B cell (primary cell): ENCODE results near the gene VPS37C. TPM values are rescaled to one million over a fixed set of nuclear protein-coding genes. Genes with fewer than 3 reads are reported as not detected.

Source experiments
- ATAC-seq: fragments of 200-7000 bp; cut with Tn5 transposase; one replicate; pipeline ENCODE4 v1.10.0; 2021; ENCODE audit warnings: low read depth, mild to moderate bottlenecking, moderate number of reproducible peaks, moderate library complexity
- CTCF ChIA-PET: fragments of 350-600 bp; sonication (Branson Sonifier 250); formaldehyde crosslinking; loops from one replicate; lab custom pipeline; 2021; ENCODE audit warnings: antibody characterized with exemption, inconsistent platforms; lab: Charles Lee
- POLR2A ChIA-PET: fragments of 350-600 bp; sonication (Branson Sonifier 250); formaldehyde crosslinking; loops from one replicate; lab custom pipeline; 2021; ENCODE audit warnings: antibody characterized with exemption; lab: Charles Lee
- DNase-seq: peaks from one replicate; pipeline ENCODE4 v3.0.0; 2013
- H2AFZ ChIP-seq: 2 replicates; pipeline ENCODE4 v1.6.1; 2012; ENCODE audit warnings: mild to moderate bottlenecking, low read depth, low read length; ENCODE audit not compliant: insufficient read depth, poor library complexity, severe bottlenecking
- H3K27ac ChIP-seq, 2 donors: 1 replicate in 1 of 2; 2 replicates in 1 of 2; pipeline ENCODE4 v1.5.1; 2012 to 2013; ENCODE audit warnings: low read length in 2 of 2, mild to moderate bottlenecking in 2 of 2, moderate library complexity in 1 of 2
- H3K27me3 ChIP-seq, 4 experiments: fragments of 200-600 bp in 1 of 4; sonication (generic) in 1 of 4; replicated peaks in 1 of 4; 1 replicate in 2 of 4; 2 replicates in 2 of 4; pipeline versions ENCODE4 v1.6.1 to v1.7.0; 2013 to 2016; ENCODE audit warnings: low read length in 3 of 4, mild to moderate bottlenecking in 2 of 4, mixed read lengths in 1 of 4, moderate library complexity in 1 of 4; ENCODE audit not compliant: insufficient read depth in 4 of 4, control insufficient read depth in 3 of 4; ENCODE audit errors: control extremely low read depth in 1 of 4
- H3K36me3 ChIP-seq, 2 experiments: replicated peaks in 1 of 2; 1 replicate in 1 of 2; 2 replicates in 1 of 2; pipeline versions ENCODE4 v1.6.1 to v1.7.1; 2013; ENCODE audit warnings: low read length in 1 of 2; ENCODE audit not compliant: insufficient read depth in 2 of 2, control insufficient read depth in 1 of 2; ENCODE audit errors: control extremely low read depth in 1 of 2, extremely low read depth in 1 of 2
- H3K4me1 ChIP-seq, 2 donors: fragments of 200-600 bp in 1 of 2; sonication (generic) in 1 of 2; 1 replicate in 1 of 2; 2 replicates in 1 of 2; pipeline versions ENCODE4 v1.5.1 to v1.6.1; 2013 to 2017; ENCODE audit warnings: low read length in 2 of 2; ENCODE audit not compliant: control insufficient read depth in 2 of 2, insufficient read depth in 2 of 2
- H3K4me2 ChIP-seq: replicated peaks from 2 replicates; pipeline ENCODE3; 2012; ENCODE audit warnings: mild to moderate bottlenecking, low read depth, low read length; ENCODE audit not compliant: poor library complexity, severe bottlenecking
- H3K4me3 ChIP-seq, 5 experiments: fragments of 200-600 bp in 1 of 5; sonication (generic) in 1 of 5; 1 replicate in 3 of 5; 2 replicates in 2 of 5; pipeline versions ENCODE4 v1.5.1 to v1.7.0; 2011 to 2016; ENCODE audit warnings: low read length in 4 of 5, mild to moderate bottlenecking in 4 of 5, low read depth in 2 of 5, control low read depth in 1 of 5, moderate library complexity in 1 of 5; ENCODE audit not compliant: insufficient read depth in 1 of 5; ENCODE audit errors: control extremely low read depth in 1 of 5, extremely low read depth in 1 of 5
- H3K79me2 ChIP-seq: fragments of 200-600 bp; sonication (generic); one replicate; pipeline ENCODE4 v1.6.0; 2016; ENCODE audit warnings: low read length; ENCODE audit not compliant: control insufficient read depth, insufficient read depth
- H3K9ac ChIP-seq: fragments of 200-600 bp; sonication (generic); 2 replicates; pipeline ENCODE4 v1.6.1; 2017; ENCODE audit warnings: mild to moderate bottlenecking, low read length, moderate library complexity
- H3K9me3 ChIP-seq, 3 donors: one replicate each; pipeline versions ENCODE4 v1.6.1 to v1.7.1; 2013; ENCODE audit warnings: low read length in 2 of 3; ENCODE audit not compliant: control insufficient read depth in 2 of 3, insufficient read depth in 1 of 3; ENCODE audit errors: control extremely low read depth in 1 of 3
- H4K20me1 ChIP-seq: 2 replicates; pipeline ENCODE4 v1.6.0; 2012; ENCODE audit warnings: mild to moderate bottlenecking, low read length; ENCODE audit not compliant: insufficient read depth, control insufficient read depth, poor library complexity, severe bottlenecking
- H3K27ac Mint-ChIP-seq: one replicate; pipeline ENCODE4 v1.8.0; 2021; ENCODE audit warnings: mixed read lengths
- H3K27me3 Mint-ChIP-seq: one replicate; pipeline ENCODE4 v1.8.0; 2021; ENCODE audit warnings: mixed read lengths
- H3K4me1 Mint-ChIP-seq: one replicate; pipeline ENCODE4 v1.8.0; 2021; ENCODE audit warnings: mixed read lengths
- H3K4me3 Mint-ChIP-seq: one replicate; pipeline ENCODE4 v1.8.0; 2021; ENCODE audit warnings: mixed read lengths
- H3K9me3 Mint-ChIP-seq: one replicate; pipeline ENCODE4 v1.8.0; 2022; ENCODE audit warnings: mixed read lengths; ENCODE audit not compliant: insufficient read depth
- CTCF ChIP-seq: fragments of 200-600 bp; IDR thresholded peaks from one replicate; pipeline ENCODE4 v1.8.0; 2022; ENCODE audit warnings: antibody characterized with exemption, mild to moderate bottlenecking
- EZH2 ChIP-seq: IDR thresholded peaks from 2 replicates; pipeline ENCODE4 v1.6.1; 2012; ENCODE audit warnings: borderline replicate concordance, low read depth, mild to moderate bottlenecking, moderate library complexity, low read length; ENCODE audit not compliant: insufficient read depth, poor library complexity, severe bottlenecking
- WGBS: methylation state at CpG from one replicate; pipeline ENCODE4 v1.1.5; 2013; ENCODE audit warnings: missing lambda C conversion rate; ENCODE audit not compliant: insufficient coverage; 5-methylcytosine and 5-hydroxymethylcytosine counted together
- intact Hi-C: fragments of 100-400 bp; cut with micrococcal nuclease; formaldehyde crosslinking; loops from one replicate; pipeline ENCODE4 v1.10.0; 2022
- polyA plus RNA-seq: library from polyadenylated mRNA; depleted of rRNA; stranded (reverse); fragments of >200 nt; gene quantifications from 2 replicates; pipeline ENCODE4 v1.2.3, GENCODE V29; 2012
- total RNA-seq, 2 donors: library from RNA; stranded (reverse); fragments of 120-200 nt in 1 of 2; gene quantifications; 1 replicate in 1 of 2; 2 replicates in 1 of 2; pipeline versions ENCODE4 v1.2.3 to v1.2.4, GENCODE V29; 2013 to 2022

VPS37C gene
- total and polyA plus RNA-seq, 2 donors (not counting 1 experiment from before 2014, with no cell fraction given) = 6.4 to 20.1 TPM

- Histone ChIP-seq H3K4me2 (no peak overlapping the region), H2AFZ (no peak overlapping the region), H3K4me3 (no peak overlapping the region), H3K9ac (no peak overlapping the region), H4K20me1 (peaks cover 27% of the 10 kb centered on the region), H3K4me1 (peaks cover 0 to 14% of the 10 kb centered on the region in 2 donors), H3K9me3 (no peaks in the 10 kb centered on the region), H3K27me3 (no peaks in the 10 kb centered on the region), H3K27ac (no peak overlapping the region), H3K79me2 (peaks cover 65% of the 10 kb centered on the region), H3K36me3 (peaks cover 0 to 2% of the 10 kb centered on the region in 2 experiments)
- DNase-seq (no peak), ATAC-seq (no peak)
- TF ChIP-seq EZH2 (no peak), CTCF (no peak)
- Mint-ChIP-seq H3K4me1 (peaks cover 25% of the 10 kb centered on the region), H3K4me3 (no peak overlapping the region), H3K27ac (no peak overlapping the region), H3K9me3 (no peaks in the 10 kb centered on the region), H3K27me3 (no peaks in the 10 kb centered on the region)
- intact Hi-C loops = no loop called here
- 69% methylated on average over 7 of the region's 9 CpGs for WGBS
- ChIA-PET CTCF (interaction anchor here (1.1 kb wide), 1 partner anchor 41 kb away, joined by 4 read pairs; no protein-coding TSS in a partner anchor), POLR2A (no interaction called here)
Observed at GRCh38 chr11:61146416-61146815, 14.8 kb downstream of the VPS37C start.

GRCh38 chr11:61145228-61146005 is 15.8 kb downstream of the VPS37C start:
- CTCF ChIA-PET = interaction anchor here (1.1 to 1.3 kb wide), 2 partner anchors 12 to 42 kb away, joined by 3 to 4 read pairs; no protein-coding TSS in a partner anchor

More at GRCh38 chr11:61145228-61146005, 15.8 kb downstream of the VPS37C start:
- Histone ChIP-seq H3K79me2 (peaks cover 61% of the 10 kb centered on the region), H3K4me3 (no peak overlapping the region), H3K9ac (no peak overlapping the region), H2AFZ (no peak overlapping the region), H3K4me1 (peaks cover 0 to 16% of the 10 kb centered on the region in 2 donors), H3K9me3 (no peaks in the 10 kb centered on the region), H3K36me3 (no peaks in the 10 kb centered on the region), H4K20me1 (peaks cover 32% of the 10 kb centered on the region), H3K27ac (no peak overlapping the region), H3K4me2 (no peak overlapping the region), H3K27me3 (no peaks in the 10 kb centered on the region)
- ATAC-seq (no peak), DNase-seq (no peak)
- peaks cover 25% of the 10 kb centered on the region for H3K4me1 Mint-ChIP-seq
- WGBS = 99% methylated on average over 7 of the region's 17 CpGs
- H3K27ac Mint-ChIP-seq = no peak overlapping the region
- H3K27me3 Mint-ChIP-seq = no peaks in the 10 kb centered on the region
- POLR2A ChIA-PET = interaction anchor here (0.6 kb wide), 1 partner anchor 1589 kb away, joined by 3 read pairs; no protein-coding TSS in a partner anchor
- H3K4me3 Mint-ChIP-seq = no peak overlapping the region
- H3K9me3 Mint-ChIP-seq = no peaks in the 10 kb centered on the region
- intact Hi-C loops = no loop called here
- TF ChIP-seq EZH2 (no peak), CTCF (no peak)
